IPS-18a (cell line): Measurements from ENCODE around the gene DIO3.

Experiments
- H3K27ac ChIP-seq: one replicate; pipeline ENCODE4 v1.5.1; 2013; ENCODE audit warnings: low read length
- H3K27me3 ChIP-seq: one replicate; pipeline ENCODE4 v1.6.1; 2013; ENCODE audit warnings: mild to moderate bottlenecking, low read length; ENCODE audit not compliant: control insufficient read depth, insufficient read depth
- H3K36me3 ChIP-seq: one replicate; pipeline ENCODE4 v1.6.1; 2013; ENCODE audit warnings: low read depth, low read length; ENCODE audit not compliant: control insufficient read depth
- H3K4me1 ChIP-seq: one replicate; pipeline ENCODE4 v1.6.1; 2013; ENCODE audit warnings: low read depth, low read length; ENCODE audit not compliant: control insufficient read depth
- H3K4me3 ChIP-seq: one replicate; pipeline ENCODE4 v1.5.1; 2013; ENCODE audit warnings: low read length
- H3K9ac ChIP-seq: one replicate; pipeline ENCODE4 v1.6.1; 2013; ENCODE audit warnings: mild to moderate bottlenecking, low read length, moderate library complexity
- H3K9me3 ChIP-seq: one replicate; pipeline ENCODE4 v1.6.1; 2013; ENCODE audit warnings: low read depth, low read length; ENCODE audit not compliant: control insufficient read depth

Gene DIO3

GRCh38 chr14:101561145-101561896, at the start of gene DIO3:
DIO3 (plus strand) TSS chr14:101561495.
- H3K4me3 ChIP-seq = no peak within 1 kb of the TSS
- H3K36me3 ChIP-seq = no peaks in the 10 kb centered on the region
- peaks cover 7% of the 10 kb centered on the region for H3K9me3 ChIP-seq
- no peak within 1 kb of the TSS for H3K27ac ChIP-seq
- no peak within 1 kb of the TSS for H3K9ac ChIP-seq
- peaks cover 90% of the 10 kb centered on the region for H3K27me3 ChIP-seq
- H3K4me1 ChIP-seq = peaks cover 7% of the 10 kb centered on the region

- H3K27ac ChIP-seq = no peak overlapping the region
- H3K4me3 ChIP-seq = no peak overlapping the region
- no peak overlapping the region for H3K9ac ChIP-seq
- H3K9me3 ChIP-seq = no peaks in the 10 kb centered on the region
- H3K36me3 ChIP-seq = no peaks in the 10 kb centered on the region
- no peaks in the 10 kb centered on the region for H3K4me1 ChIP-seq
- no peaks in the 10 kb centered on the region for H3K27me3 ChIP-seq
Observed at GRCh38 chr14:101511620-101512375, 49.5 kb upstream of the DIO3 start.

GRCh38 chr14:101512376-101512695, 49.0 kb upstream of the DIO3 start:
- Histone ChIP-seq H3K27me3 (no peaks in the 10 kb centered on the region), H3K9ac (no peak overlapping the region), H3K36me3 (no peaks in the 10 kb centered on the region), H3K9me3 (no peaks in the 10 kb centered on the region), H3K4me3 (no peak overlapping the region), H3K4me1 (no peaks in the 10 kb centered on the region), H3K27ac (no peak overlapping the region)

- Histone ChIP-seq H3K36me3 (no peaks in the 10 kb centered on the region), H3K9ac (no peak overlapping the region), H3K27me3 (no peaks in the 10 kb centered on the region), H3K4me3 (no peak overlapping the region), H3K27ac (no peak overlapping the region), H3K9me3 (no peaks in the 10 kb centered on the region), H3K4me1 (no peaks in the 10 kb centered on the region)
Observed at GRCh38 chr14:101514136-101514535, 47.2 kb upstream of the DIO3 start.

GRCh38 chr14:101516401-101516800, 44.9 kb upstream of the DIO3 start:
- Histone ChIP-seq H3K27ac (no peak overlapping the region), H3K4me3 (no peak overlapping the region)

GRCh38 chr14:101518611-101519473, 42.5 kb upstream of the DIO3 start:
- H3K9me3 ChIP-seq = no peaks in the 10 kb centered on the region
- no peak overlapping the region for H3K9ac ChIP-seq

More at GRCh38 chr14:101516401-101516800, 44.9 kb upstream of the DIO3 start:
- Histone ChIP-seq H3K4me1 (no peaks in the 10 kb centered on the region), H3K9ac (no peak overlapping the region), H3K36me3 (no peaks in the 10 kb centered on the region), H3K27me3 (no peaks in the 10 kb centered on the region), H3K9me3 (no peaks in the 10 kb centered on the region)

GRCh38 chr14:101520621-101521472, 40.4 kb upstream of the DIO3 start:
- H3K4me3 ChIP-seq = no peak overlapping the region
- no peaks in the 10 kb centered on the region for H3K4me1 ChIP-seq
- no peak overlapping the region for H3K9ac ChIP-seq
- no peaks in the 10 kb centered on the region for H3K27me3 ChIP-seq
- H3K27ac ChIP-seq = no peak overlapping the region
- no peaks in the 10 kb centered on the region for H3K9me3 ChIP-seq
- no peaks in the 10 kb centered on the region for H3K36me3 ChIP-seq

More at GRCh38 chr14:101518611-101519473, 42.5 kb upstream of the DIO3 start:
- H3K4me3 ChIP-seq = no peak overlapping the region
- H3K4me1 ChIP-seq = no peaks in the 10 kb centered on the region
- H3K36me3 ChIP-seq = no peaks in the 10 kb centered on the region
- H3K27ac ChIP-seq = no peak overlapping the region
- H3K27me3 ChIP-seq = no peaks in the 10 kb centered on the region

GRCh38 chr14:101521473-101521915, 39.8 kb upstream of the DIO3 start:
- no peaks in the 10 kb centered on the region for H3K4me1 ChIP-seq
- no peaks in the 10 kb centered on the region for H3K36me3 ChIP-seq
- no peak overlapping the region for H3K27ac ChIP-seq

GRCh38 chr14:101521978-101522377, 39.3 kb upstream of the DIO3 start:
- no peaks in the 10 kb centered on the region for H3K4me1 ChIP-seq

More at GRCh38 chr14:101521473-101521915, 39.8 kb upstream of the DIO3 start:
- no peak overlapping the region for H3K9ac ChIP-seq
- no peaks in the 10 kb centered on the region for H3K27me3 ChIP-seq
- H3K4me3 ChIP-seq = no peak overlapping the region
- no peaks in the 10 kb centered on the region for H3K9me3 ChIP-seq

GRCh38 chr14:101525640-101526527, 35.4 kb upstream of the DIO3 start:
- Histone ChIP-seq H3K36me3 (no peaks in the 10 kb centered on the region), H3K9me3 (no peaks in the 10 kb centered on the region), H3K9ac (no peak overlapping the region), H3K27me3 (no peaks in the 10 kb centered on the region), H3K27ac (no peak overlapping the region), H3K4me1 (no peaks in the 10 kb centered on the region), H3K4me3 (no peak overlapping the region)

More at GRCh38 chr14:101521978-101522377, 39.3 kb upstream of the DIO3 start:
- Histone ChIP-seq H3K9me3 (no peaks in the 10 kb centered on the region), H3K9ac (no peak overlapping the region), H3K27ac (no peak overlapping the region), H3K4me3 (no peak overlapping the region), H3K27me3 (no peaks in the 10 kb centered on the region), H3K36me3 (no peaks in the 10 kb centered on the region)
